ENCODE measurements around the gene OR4L1.

OR4L1 gene

GRCh38 chr14:20059745-20060144, at the start of gene OR4L1:
Gene OR4L1, plus strand, starts transcription at chr14:20060045. Its CDS starts 0 bp downstream, at chr14:20060045.
- peaks cover 15% of the 10 kb centered on the region for H3K27me3 ChIP-seq (ENCODE audit: insufficient read depth, low read depth, severe bottlenecking)

GRCh38 chr14:20019257-20019865, 40.5 kb upstream of the OR4L1 start, which contains the start of gene OR4K14:
Gene OR4K14, minus strand, starts transcription at chr14:20019307. Its CDS starts 4,114 bp downstream, at chr14:20015193.
- Histone ChIP-seq H3K9me3 (ENCODE audit: severe bottlenecking) (no peaks in the 10 kb centered on the region), H3K27me3 (ENCODE audit: insufficient read depth, low read depth, severe bottlenecking) (peaks cover 46% of the 10 kb centered on the region), H3K27ac (no peak within 1 kb of the TSS), H3K36me3 (no peaks in the 10 kb centered on the region), H3K4me3 (ENCODE audit: low read depth, low read length) (no peak within 1 kb of the TSS)
- TF ChIP-seq CTCF (IDR thresholded peaks at IDR 0.05; ENCODE audit: low read depth, low read length), result no peak
- DNase-seq, result no peak

More at GRCh38 chr14:20059745-20060144, at the start of gene OR4L1:
- TF ChIP-seq CTCF (IDR thresholded peaks at IDR 0.05; ENCODE audit: low read depth, low read length), result no peak
- Histone ChIP-seq H3K4me3 (ENCODE audit: low read depth, low read length) (no peak within 1 kb of the TSS), H3K9me3 (ENCODE audit: severe bottlenecking) (no peaks in the 10 kb centered on the region), H3K27ac (no peak within 1 kb of the TSS), H3K36me3 (no peaks in the 10 kb centered on the region)
- no peak for DNase-seq

- H3K9me3 ChIP-seq (ENCODE audit: severe bottlenecking), result no peaks in the 10 kb centered on the region
- H3K4me3 ChIP-seq (ENCODE audit: low read depth, low read length), result no peak overlapping the region
- no peaks in the 10 kb centered on the region for H3K36me3 ChIP-seq
- TF ChIP-seq CTCF (IDR thresholded peaks at IDR 0.05; ENCODE audit: low read depth, low read length), result no peak
- no peak overlapping the region for H3K27ac ChIP-seq
- no peak for DNase-seq
- H3K27me3 ChIP-seq (ENCODE audit: insufficient read depth, low read depth, severe bottlenecking), result peaks cover 45% of the 10 kb centered on the region
Measured at GRCh38 chr14:20031058-20031457, 28.8 kb upstream of the OR4L1 start.

- no peaks in the 10 kb centered on the region for H3K9me3 ChIP-seq (ENCODE audit: severe bottlenecking)
- H3K27ac ChIP-seq, result no peak overlapping the region
- H3K4me3 ChIP-seq (ENCODE audit: low read depth, low read length), result no peak overlapping the region
- TF ChIP-seq CTCF (IDR thresholded peaks at IDR 0.05; ENCODE audit: low read depth, low read length), result no peak
- H3K36me3 ChIP-seq, result no peaks in the 10 kb centered on the region
- no peak for DNase-seq
- peaks cover 32% of the 10 kb centered on the region for H3K27me3 ChIP-seq (ENCODE audit: insufficient read depth, low read depth, severe bottlenecking)
Measured at GRCh38 chr14:20035449-20035848, 24.4 kb upstream of the OR4L1 start.

- TF ChIP-seq CTCF (IDR thresholded peaks at IDR 0.05; ENCODE audit: low read depth, low read length), result no peak
- H3K9me3 ChIP-seq (ENCODE audit: severe bottlenecking), result no peaks in the 10 kb centered on the region
- H3K4me3 ChIP-seq (ENCODE audit: low read depth, low read length), result no peak within 1 kb of the TSS
Measured at GRCh38 chr14:20035938-20036337, 23.9 kb upstream of the OR4L1 start, which contains the start of gene OR4K13. Gene OR4K13, minus strand, starts transcription at chr14:20036038. Its CDS starts 1,280 bp downstream, at chr14:20034758.

GRCh38 chr14:20044243-20044642, 15.6 kb upstream of the OR4L1 start:
- Histone ChIP-seq H3K27me3 (ENCODE audit: insufficient read depth, low read depth, severe bottlenecking) (peaks cover 8% of the 10 kb centered on the region), H3K9me3 (ENCODE audit: severe bottlenecking) (no peaks in the 10 kb centered on the region), H3K36me3 (no peaks in the 10 kb centered on the region), H3K27ac (no peak overlapping the region), H3K4me3 (ENCODE audit: low read depth, low read length) (no peak overlapping the region)
- no peak for DNase-seq
- no peak for TF ChIP-seq CTCF (IDR thresholded peaks at IDR 0.05; ENCODE audit: low read depth, low read length)

More at GRCh38 chr14:20035938-20036337, 23.9 kb upstream of the OR4L1 start, which contains the start of gene OR4K13:
- Histone ChIP-seq H3K27ac (no peak within 1 kb of the TSS), H3K27me3 (ENCODE audit: insufficient read depth, low read depth, severe bottlenecking) (peaks cover 27% of the 10 kb centered on the region), H3K36me3 (no peaks in the 10 kb centered on the region)
- DNase-seq, result no peak
